Calu3 (cell line): Measurements from ENCODE around the gene FCGR2B. TPM values are rescaled to one million over a fixed set of nuclear protein-coding genes. Genes with fewer than 3 reads are reported as not detected.

Source experiments
- BruUV-seq: library from RNA; stranded (reverse); fragments of 400-500 nt; replicated peaks from 2 replicates; lab custom pipeline; 2021; lab: Mats Ljungman, UMichigan
- CTCF ChIA-PET: fragments of 300-600 bp; sonication (Branson Sonifier 250); formaldehyde crosslinking; loops from one replicate; lab custom pipeline; 2022; ENCODE audit warnings: antibody characterized with exemption; lab: Charles Lee
- DNase-seq: peaks from one replicate; pipeline ENCODE4 v3.0.0; 2022
- H3K27ac Mint-ChIP-seq: one replicate; pipeline ENCODE4 v1.8.0; 2022; ENCODE audit warnings: mixed read lengths; ENCODE audit not compliant: unreplicated experiment
- H3K27me3 Mint-ChIP-seq: one replicate; pipeline ENCODE4 v1.8.0; 2022; ENCODE audit warnings: mixed read lengths; ENCODE audit not compliant: unreplicated experiment
- H3K36me3 Mint-ChIP-seq: one replicate; pipeline ENCODE4 v1.8.0; 2022; ENCODE audit warnings: mild to moderate bottlenecking, moderate library complexity, mixed read lengths; ENCODE audit not compliant: insufficient read depth, unreplicated experiment
- H3K4me1 Mint-ChIP-seq: one replicate; pipeline ENCODE4 v1.8.0; 2022; ENCODE audit warnings: mild to moderate bottlenecking, low read depth, mixed read lengths; ENCODE audit not compliant: unreplicated experiment
- H3K4me3 Mint-ChIP-seq: one replicate; pipeline ENCODE4 v1.8.0; 2022; ENCODE audit warnings: mild to moderate bottlenecking, low read depth, moderate library complexity, mixed read lengths; ENCODE audit not compliant: unreplicated experiment
- H3K9me3 Mint-ChIP-seq: one replicate; pipeline ENCODE4 v1.8.0; 2022; ENCODE audit warnings: low read depth, mixed read lengths; ENCODE audit not compliant: unreplicated experiment
- CTCF ChIP-seq: fragments of 200-600 bp; IDR thresholded peaks from one replicate; pipeline ENCODE4 v1.8.0; 2022; ENCODE audit warnings: antibody characterized with exemption; ENCODE audit not compliant: unreplicated experiment
- intact Hi-C: fragments of 100-400 bp; cut with micrococcal nuclease; formaldehyde crosslinking; loops from one replicate; pipeline ENCODE4 v1.10.0; 2022; ENCODE audit not compliant: unreplicated experiment
- total RNA-seq: library from RNA; stranded (reverse); gene quantifications from 2 replicates; pipeline ENCODE4 v1.2.3, GENCODE V29; 2022

The FCGR2B gene
- total RNA-seq, 1 experiment from 2014 or later, result not detected

DNA sequence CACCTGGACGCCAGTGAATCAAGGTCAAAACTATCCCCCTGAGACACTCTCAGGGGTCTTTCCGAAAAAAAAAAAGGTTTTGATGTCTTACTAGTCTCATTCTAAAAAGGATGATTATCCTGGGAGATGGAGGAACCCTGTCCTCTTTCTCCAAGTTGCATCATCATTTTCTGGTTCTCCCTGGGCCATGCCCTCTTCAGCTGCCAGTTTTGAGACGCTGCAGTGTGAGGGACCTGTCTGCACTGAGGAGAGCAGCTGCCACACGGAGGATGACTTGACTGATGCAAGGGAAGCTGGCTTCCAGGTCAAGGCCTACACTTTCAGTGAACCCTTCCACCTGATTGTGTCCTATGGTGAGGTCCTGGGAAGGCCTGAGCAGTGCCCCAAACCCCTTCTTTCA is 47.6 kb downstream of the FCGR2B start:
- no peak for TF ChIP-seq CTCF
- H3K9me3 Mint-ChIP-seq, result no peaks in the 10 kb centered on the region
- BruUV-seq, result no TSS peak
- CTCF ChIA-PET, result no interaction called here
- intact Hi-C loops, result no loop called here
- H3K4me3 Mint-ChIP-seq, result no peak overlapping the region
- no peaks in the 10 kb centered on the region for H3K4me1 Mint-ChIP-seq
- DNase-seq, result no peak
- H3K36me3 Mint-ChIP-seq, result no peaks in the 10 kb centered on the region
- H3K27me3 Mint-ChIP-seq, result peaks cover 11% of the 10 kb centered on the region
- H3K27ac Mint-ChIP-seq, result no peak overlapping the region

- no peak for DNase-seq
- Mint-ChIP-seq H3K27ac (no peak overlapping the region), H3K27me3 (peaks cover 47% of the 10 kb centered on the region), H3K9me3 (no peaks in the 10 kb centered on the region), H3K4me1 (peaks cover 22% of the 10 kb centered on the region), H3K4me3 (no peak overlapping the region), H3K36me3 (peaks cover under 1% of the 10 kb centered on the region)
- CTCF ChIA-PET, result no interaction called here
- no peak for TF ChIP-seq CTCF
- intact Hi-C loops, result no loop called here
- no TSS peak for BruUV-seq
Observed at GRCh38 chr1:161718559-161719324, 55.8 kb downstream of the FCGR2B start.

GRCh38 chr1:161719325-161719611 is 56.3 kb downstream of the FCGR2B start:
- Mint-ChIP-seq H3K36me3 (peaks cover 3% of the 10 kb centered on the region), H3K9me3 (no peaks in the 10 kb centered on the region), H3K27ac (no peak overlapping the region), H3K4me1 (peaks cover 27% of the 10 kb centered on the region), H3K27me3 (peaks cover 47% of the 10 kb centered on the region), H3K4me3 (no peak overlapping the region)
- BruUV-seq, result no TSS peak
- CTCF ChIA-PET, result no interaction called here
- no peak for TF ChIP-seq CTCF
- no peak for DNase-seq
- intact Hi-C loops, result no loop called here

DNA sequence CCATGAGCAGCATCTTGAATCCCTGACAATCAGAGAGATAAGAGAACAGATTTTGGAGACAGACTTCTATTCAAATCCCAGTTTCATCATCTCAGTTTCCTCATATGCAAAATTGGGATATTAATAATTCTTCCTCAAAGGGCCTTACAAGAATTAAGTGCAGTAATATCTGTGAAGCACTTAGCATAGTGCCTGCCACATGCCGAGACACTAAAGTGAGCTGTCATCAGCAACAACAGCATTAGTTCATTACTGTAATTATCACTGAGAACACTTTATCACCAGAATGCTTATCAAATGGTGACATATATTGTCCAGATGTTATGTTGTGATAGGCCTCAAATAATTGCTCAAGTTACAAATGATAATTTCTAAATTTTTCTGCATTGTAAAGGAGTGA is 57.5 kb downstream of the FCGR2B start:
- H3K4me3 Mint-ChIP-seq, result no peak overlapping the region
- intact Hi-C loops, result no loop called here
- CTCF ChIA-PET, result no interaction called here
- H3K27me3 Mint-ChIP-seq, result peaks cover 37% of the 10 kb centered on the region
- H3K27ac Mint-ChIP-seq, result no peak overlapping the region
- H3K4me1 Mint-ChIP-seq, result peaks cover 38% of the 10 kb centered on the region
- peaks cover 6% of the 10 kb centered on the region for H3K36me3 Mint-ChIP-seq
- TF ChIP-seq CTCF, result no peak
- no peaks in the 10 kb centered on the region for H3K9me3 Mint-ChIP-seq
- BruUV-seq, result no TSS peak
- no peak for DNase-seq
